Measurements from ENCODE around the gene ANKRD31. TPM values are rescaled to one million over a fixed set of nuclear protein-coding genes. Genes with fewer than 3 reads are reported as not detected.

ANKRD31 gene
- total and polyA plus RNA-seq, 8 donors: 0.09 to 0.75 (median 0.45) TPM

DNA sequence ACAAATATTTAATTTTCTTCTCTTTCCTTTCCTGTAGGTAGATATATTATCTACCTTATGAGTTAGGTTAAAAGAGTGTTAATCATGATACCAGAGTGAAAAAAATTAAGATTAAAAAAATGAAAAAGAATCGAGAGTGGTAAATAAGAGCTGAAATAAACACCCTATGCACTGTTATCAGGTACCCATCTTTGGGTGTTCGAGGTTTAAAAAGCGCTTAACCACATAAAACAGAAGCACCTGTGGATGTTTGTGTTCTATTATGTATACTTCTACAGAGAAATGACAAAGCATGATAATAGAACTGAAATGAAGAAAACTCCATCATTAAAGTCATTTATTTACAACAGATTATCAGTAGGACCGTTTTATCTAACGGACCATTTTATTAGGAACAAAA lies 158.7 kb downstream of the ANKRD31 start:
- Histone ChIP-seq H3K36me3 (no peaks in the 10 kb centered on the region), H3K4me3 (no peak overlapping the region), H3K9me3 (no peaks in the 10 kb centered on the region), H3K27ac (no peak overlapping the region), H3K27me3 (no peaks in the 10 kb centered on the region), H3K4me1 (no peaks in the 10 kb centered on the region)
- intact Hi-C loops (cut with DNase I): no loop called here
- ATAC-seq (no peak), DNase-seq (no peak)
- TF ChIP-seq, protein P1, sequence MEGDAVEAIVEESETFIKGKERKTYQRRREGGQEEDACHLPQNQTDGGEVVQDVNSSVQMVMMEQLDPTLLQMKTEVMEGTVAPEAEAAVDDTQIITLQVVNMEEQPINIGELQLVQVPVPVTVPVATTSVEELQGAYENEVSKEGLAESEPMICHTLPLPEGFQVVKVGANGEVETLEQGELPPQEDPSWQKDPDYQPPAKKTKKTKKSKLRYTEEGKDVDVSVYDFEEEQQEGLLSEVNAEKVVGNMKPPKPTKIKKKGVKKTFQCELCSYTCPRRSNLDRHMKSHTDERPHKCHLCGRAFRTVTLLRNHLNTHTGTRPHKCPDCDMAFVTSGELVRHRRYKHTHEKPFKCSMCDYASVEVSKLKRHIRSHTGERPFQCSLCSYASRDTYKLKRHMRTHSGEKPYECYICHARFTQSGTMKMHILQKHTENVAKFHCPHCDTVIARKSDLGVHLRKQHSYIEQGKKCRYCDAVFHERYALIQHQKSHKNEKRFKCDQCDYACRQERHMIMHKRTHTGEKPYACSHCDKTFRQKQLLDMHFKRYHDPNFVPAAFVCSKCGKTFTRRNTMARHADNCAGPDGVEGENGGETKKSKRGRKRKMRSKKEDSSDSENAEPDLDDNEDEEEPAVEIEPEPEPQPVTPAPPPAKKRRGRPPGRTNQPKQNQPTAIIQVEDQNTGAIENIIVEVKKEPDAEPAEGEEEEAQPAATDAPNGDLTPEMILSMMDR (IDR thresholded peaks at IDR 0.05): no peak

DNA sequence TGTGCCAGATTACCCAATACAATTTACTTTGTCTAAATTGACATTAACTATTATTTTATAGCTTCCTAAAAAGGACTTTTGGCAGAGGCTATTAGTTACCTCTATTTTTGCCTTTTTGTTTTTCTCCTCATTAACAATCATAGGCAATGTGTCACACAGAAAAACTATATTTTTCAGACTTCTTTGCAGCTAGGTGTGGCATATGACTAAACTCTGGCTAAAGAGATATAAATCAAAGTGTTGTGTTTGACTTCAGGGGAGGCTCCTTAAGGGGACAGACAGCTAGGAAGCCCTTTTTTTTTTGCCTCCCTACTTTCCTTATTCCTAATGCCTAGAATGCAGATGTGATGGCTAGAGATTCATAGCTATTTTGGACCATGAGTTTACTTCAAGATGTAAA lies 164.6 kb downstream of the ANKRD31 start:
- Histone ChIP-seq H3K4me1 (no peaks in the 10 kb centered on the region), H3K36me3 (no peaks in the 10 kb centered on the region), H3K4me3 (no peak overlapping the region), H3K27me3 (no peaks in the 10 kb centered on the region), H3K27ac (no peak overlapping the region), H3K9me3 (no peaks in the 10 kb centered on the region)
- ATAC-seq (no peak), DNase-seq (no peak)
- TF ChIP-seq, protein P1 (IDR thresholded peaks at IDR 0.05): no peak
- intact Hi-C loops (cut with DNase I): no loop called here

DNA sequence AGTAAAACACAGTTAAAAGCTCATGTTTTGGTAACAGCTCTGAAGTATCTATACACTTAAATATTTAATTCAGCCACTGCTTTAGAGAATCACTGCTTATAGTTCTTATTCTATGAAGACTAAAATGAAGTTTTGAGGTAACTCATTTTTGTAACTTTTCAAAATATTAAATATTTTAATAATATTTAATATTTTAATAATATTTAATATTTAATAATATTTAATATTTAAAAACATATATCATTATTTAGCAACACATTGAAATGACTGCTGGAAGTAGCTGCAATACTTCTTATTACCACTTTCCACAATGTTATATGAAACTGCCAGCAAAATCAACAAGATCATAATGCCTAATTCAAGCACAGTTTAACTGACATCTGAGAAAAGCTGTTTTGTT lies 165.6 kb downstream of the ANKRD31 start:
- no peak for ATAC-seq
- H3K27ac ChIP-seq: no peak overlapping the region
- H3K4me3 ChIP-seq: no peak overlapping the region
- TF ChIP-seq, protein P1 (IDR thresholded peaks at IDR 0.05): no peak
- H3K9me3 ChIP-seq: no peaks in the 10 kb centered on the region
- no peak for DNase-seq
- no peaks in the 10 kb centered on the region for H3K27me3 ChIP-seq
- H3K4me1 ChIP-seq: no peaks in the 10 kb centered on the region
- no peaks in the 10 kb centered on the region for H3K36me3 ChIP-seq
- intact Hi-C loops (cut with DNase I): no loop called here

DNA sequence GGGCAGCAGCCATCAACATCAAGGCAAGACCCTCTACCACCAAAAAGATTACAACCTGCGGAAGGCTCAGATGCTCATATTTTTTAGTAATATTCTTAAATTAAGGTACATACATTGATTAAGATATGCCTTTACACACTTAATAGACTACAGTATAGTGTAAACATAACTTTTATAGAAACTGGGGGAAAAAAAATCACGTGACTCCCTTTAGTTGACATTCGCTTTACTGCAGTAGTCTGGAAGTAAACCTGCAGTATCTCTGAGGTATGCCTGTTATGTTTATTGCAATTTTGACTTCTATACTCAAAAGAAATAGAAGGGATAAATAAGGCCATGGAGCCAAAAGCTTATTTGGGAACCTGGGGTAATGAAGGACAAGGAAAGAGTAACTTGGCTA lies 169.2 kb downstream of the ANKRD31 start:
- intact Hi-C loops (cut with DNase I): no loop called here
- no peak overlapping the region for H3K4me3 ChIP-seq
- DNase-seq: no peak
- no peaks in the 10 kb centered on the region for H3K27me3 ChIP-seq
- H3K9me3 ChIP-seq: no peaks in the 10 kb centered on the region
- TF ChIP-seq, protein P1 (IDR thresholded peaks at IDR 0.05): no peak
- no peak overlapping the region for H3K27ac ChIP-seq
- H3K4me1 ChIP-seq: no peaks in the 10 kb centered on the region
- no peaks in the 10 kb centered on the region for H3K36me3 ChIP-seq
- no peak for ATAC-seq

DNA sequence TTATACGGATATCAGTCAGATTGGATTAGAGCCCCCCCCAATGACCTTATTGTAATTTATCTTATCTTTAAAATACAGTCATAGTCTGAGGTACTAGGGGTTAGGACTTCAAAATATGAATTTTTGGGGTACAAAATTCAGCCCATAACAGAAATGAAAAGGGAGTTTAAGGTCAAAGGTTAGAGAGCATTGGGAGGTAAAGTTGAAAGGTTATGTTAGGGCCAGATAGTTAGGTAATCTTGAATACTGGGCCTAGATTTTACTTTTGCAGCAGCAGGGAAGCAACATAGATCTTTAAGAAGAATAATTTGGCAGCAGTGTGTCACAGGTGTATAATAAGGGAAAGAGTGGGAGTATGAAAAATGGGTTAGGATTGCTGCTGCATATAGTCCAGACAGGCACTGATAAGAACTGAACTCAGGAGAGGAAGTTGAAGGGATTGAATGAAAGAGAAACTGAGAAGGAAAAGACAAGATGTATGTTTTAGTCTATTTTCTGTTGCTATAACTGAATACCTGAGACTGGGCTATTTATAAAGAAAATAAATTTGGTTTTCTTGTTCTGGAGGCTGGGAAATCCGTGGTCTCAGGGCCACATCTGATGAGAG lies 173.7 kb downstream of the ANKRD31 start:
- Histone ChIP-seq H3K27ac (no peak overlapping the region), H3K36me3 (no peaks in the 10 kb centered on the region), H3K4me3 (no peak overlapping the region), H3K9me3 (no peaks in the 10 kb centered on the region), H3K27me3 (peaks cover 0 to under 1% of the 10 kb centered on the region in 2 donors), H3K4me1 (no peaks in the 10 kb centered on the region)
- TF ChIP-seq, protein P1 (IDR thresholded peaks at IDR 0.05): no peak
- ATAC-seq: no peak
- intact Hi-C loops (cut with DNase I): no loop called here
- DNase-seq: no peak
